Type B pancreatic cell (in vitro differentiated cells): ENCODE measurements around the gene RABL6. TPM values are rescaled to one million over a fixed set of nuclear protein-coding genes. Genes with fewer than 3 reads are reported as not detected.

Experiments used
- DNase-seq: peaks from one replicate; pipeline ENCODE4 v3.0.0; 2021; ENCODE audit warnings: mixed read lengths; ENCODE audit not compliant: unreplicated experiment; ENCODE audit errors: extremely low spot score
- H3K27ac Mint-ChIP-seq: 2 replicates; pipeline ENCODE4 v1.8.0; 2021; ENCODE audit warnings: mild to moderate bottlenecking, mixed read lengths
- H3K27me3 Mint-ChIP-seq: 2 replicates; pipeline ENCODE4 v1.8.0; 2021; ENCODE audit warnings: mixed read lengths
- H3K36me3 Mint-ChIP-seq: 2 replicates; pipeline ENCODE4 v1.8.0; 2021; ENCODE audit warnings: mixed read lengths
- H3K4me1 Mint-ChIP-seq: one replicate; pipeline ENCODE4 v1.8.0; 2021; ENCODE audit warnings: mixed read lengths; ENCODE audit not compliant: unreplicated experiment
- H3K4me3 Mint-ChIP-seq: 2 replicates; pipeline ENCODE4 v1.8.0; 2021; ENCODE audit warnings: mild to moderate bottlenecking, mixed read lengths
- H3K9me3 Mint-ChIP-seq: 2 replicates; pipeline ENCODE4 v1.8.0; 2021; ENCODE audit warnings: mixed read lengths
- total RNA-seq: library from RNA; stranded (reverse); gene quantifications from 2 replicates; pipeline ENCODE4 v1.2.1, GENCODE V29; 2021; ENCODE audit warnings: low replicate concordance
- TF ChIP-seq, protein P1 (sequence below): fragments of 200-600 bp; sonication (generic); conservative IDR thresholded peaks from 2 replicates; pipeline ENCODE4 v1.5.0; 2021; ENCODE audit warnings: antibody characterized with exemption, mild to moderate bottlenecking

Gene RABL6
- total RNA-seq, 1 donor from 2014 or later: 112 TPM

DNA sequence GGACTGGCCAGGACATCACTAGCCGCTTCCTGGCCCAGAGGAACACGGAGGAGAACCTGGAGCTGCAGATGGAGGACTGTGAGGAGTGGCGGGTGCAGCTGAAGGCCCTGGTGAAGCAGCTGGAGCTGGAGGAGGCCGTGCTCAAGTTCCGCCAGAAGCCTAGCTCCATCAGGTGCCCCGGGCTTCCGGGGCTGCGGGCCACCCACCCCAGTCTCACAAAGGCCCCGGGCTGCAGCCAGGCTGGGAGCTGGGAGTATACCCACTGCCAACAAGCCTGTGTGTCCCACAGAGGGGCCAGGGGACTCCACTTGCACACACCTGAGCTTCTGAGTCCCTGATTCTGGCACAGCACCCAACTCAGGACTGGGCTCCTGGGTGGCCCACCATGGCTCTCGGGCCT, 1.7 kb upstream of the RABL6 start:
- H3K4me3 Mint-ChIP-seq: peak overlapping the region; percentile 89
- H3K36me3 Mint-ChIP-seq: peaks cover 10% of the 10 kb centered on the region
- H3K9me3 Mint-ChIP-seq: no peaks in the 10 kb centered on the region
- no peak for DNase-seq
- TF ChIP-seq, protein P1, sequence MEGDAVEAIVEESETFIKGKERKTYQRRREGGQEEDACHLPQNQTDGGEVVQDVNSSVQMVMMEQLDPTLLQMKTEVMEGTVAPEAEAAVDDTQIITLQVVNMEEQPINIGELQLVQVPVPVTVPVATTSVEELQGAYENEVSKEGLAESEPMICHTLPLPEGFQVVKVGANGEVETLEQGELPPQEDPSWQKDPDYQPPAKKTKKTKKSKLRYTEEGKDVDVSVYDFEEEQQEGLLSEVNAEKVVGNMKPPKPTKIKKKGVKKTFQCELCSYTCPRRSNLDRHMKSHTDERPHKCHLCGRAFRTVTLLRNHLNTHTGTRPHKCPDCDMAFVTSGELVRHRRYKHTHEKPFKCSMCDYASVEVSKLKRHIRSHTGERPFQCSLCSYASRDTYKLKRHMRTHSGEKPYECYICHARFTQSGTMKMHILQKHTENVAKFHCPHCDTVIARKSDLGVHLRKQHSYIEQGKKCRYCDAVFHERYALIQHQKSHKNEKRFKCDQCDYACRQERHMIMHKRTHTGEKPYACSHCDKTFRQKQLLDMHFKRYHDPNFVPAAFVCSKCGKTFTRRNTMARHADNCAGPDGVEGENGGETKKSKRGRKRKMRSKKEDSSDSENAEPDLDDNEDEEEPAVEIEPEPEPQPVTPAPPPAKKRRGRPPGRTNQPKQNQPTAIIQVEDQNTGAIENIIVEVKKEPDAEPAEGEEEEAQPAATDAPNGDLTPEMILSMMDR: no peak
- peaks cover 5% of the 10 kb centered on the region for H3K27me3 Mint-ChIP-seq
- H3K4me1 Mint-ChIP-seq: peaks cover 10% of the 10 kb centered on the region
- H3K27ac Mint-ChIP-seq: no peak overlapping the region

DNA sequence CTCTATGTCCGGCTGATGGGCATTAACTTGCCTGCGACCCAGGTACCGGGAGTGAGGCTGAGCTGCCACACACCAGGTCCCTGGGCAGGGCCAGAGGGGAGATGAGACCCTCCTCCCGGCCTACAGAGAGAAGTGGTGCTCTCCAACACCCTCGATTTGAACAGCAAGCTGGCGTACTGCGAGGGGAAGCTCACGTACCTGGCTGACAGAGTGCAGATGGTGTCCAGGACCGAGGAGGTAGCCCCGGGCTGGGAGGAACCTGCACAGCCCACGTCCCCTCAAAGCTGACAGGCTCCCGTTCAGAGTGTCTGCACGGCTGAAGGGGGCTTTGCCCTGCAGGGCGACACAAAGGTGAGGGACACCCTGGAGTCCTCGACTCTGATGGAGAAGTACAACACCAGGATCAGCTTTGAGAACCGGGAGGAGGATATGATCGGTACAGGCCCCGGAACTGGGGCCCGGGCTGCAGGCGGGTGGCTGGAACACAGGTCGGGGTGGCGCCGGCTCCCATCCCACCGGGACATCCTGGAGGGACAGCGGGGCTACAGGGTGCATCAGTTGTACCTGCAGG, 1.0 kb upstream of the RABL6 start:
- Mint-ChIP-seq H3K27ac (peak overlapping the region; percentile 76), H3K4me3 (peak overlapping the region; percentile 89), H3K4me1 (peaks cover 11% of the 10 kb centered on the region), H3K27me3 (no peaks in the 10 kb centered on the region), H3K36me3 (peaks cover 11% of the 10 kb centered on the region), H3K9me3 (no peaks in the 10 kb centered on the region)
- no peak for DNase-seq
- TF ChIP-seq, protein P1: no peak

DNA sequence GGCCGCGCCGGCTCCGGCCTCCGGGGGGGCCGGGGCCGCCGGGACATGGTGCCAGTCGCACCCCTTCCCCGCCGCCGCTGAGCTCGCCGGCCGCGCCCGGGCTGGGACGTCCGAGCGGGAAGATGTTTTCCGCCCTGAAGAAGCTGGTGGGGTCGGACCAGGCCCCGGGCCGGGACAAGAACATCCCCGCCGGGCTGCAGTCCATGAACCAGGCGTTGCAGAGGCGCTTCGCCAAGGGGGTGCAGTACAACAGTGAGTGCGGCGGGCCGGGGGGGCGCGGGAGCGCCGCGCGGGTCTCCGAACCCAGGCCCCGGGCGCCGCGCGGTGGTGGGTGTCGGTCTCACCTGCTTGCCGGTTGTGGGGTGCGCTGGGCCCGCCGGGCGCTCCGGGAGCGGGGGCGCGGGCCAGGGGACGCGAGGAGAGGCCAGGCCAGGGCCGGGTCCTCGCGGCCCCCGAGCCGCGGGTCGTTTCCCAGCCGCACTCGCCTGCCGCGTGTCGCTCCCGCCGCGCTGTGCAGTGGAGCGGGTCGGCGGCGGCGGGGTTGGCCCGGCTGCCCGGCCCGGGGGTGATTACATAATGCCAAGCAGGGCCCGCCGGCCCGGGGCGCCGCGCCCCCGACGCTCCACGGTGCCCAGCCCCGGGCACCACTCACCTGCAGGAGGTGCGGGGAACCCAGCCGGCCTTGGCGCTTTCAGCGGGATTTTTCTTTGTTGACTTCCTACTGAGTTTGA, 492 bp downstream of the RABL6 start:
- Mint-ChIP-seq H3K9me3 (no peaks in the 10 kb centered on the region), H3K4me3 (peak overlapping the region; percentile 87), H3K27me3 (no peaks in the 10 kb centered on the region), H3K27ac (peak overlapping the region; percentile 84), H3K36me3 (peaks cover 11% of the 10 kb centered on the region), H3K4me1 (peaks cover 11% of the 10 kb centered on the region)
- peak; percentile 77 for DNase-seq
- TF ChIP-seq, protein P1: no peak

DNA sequence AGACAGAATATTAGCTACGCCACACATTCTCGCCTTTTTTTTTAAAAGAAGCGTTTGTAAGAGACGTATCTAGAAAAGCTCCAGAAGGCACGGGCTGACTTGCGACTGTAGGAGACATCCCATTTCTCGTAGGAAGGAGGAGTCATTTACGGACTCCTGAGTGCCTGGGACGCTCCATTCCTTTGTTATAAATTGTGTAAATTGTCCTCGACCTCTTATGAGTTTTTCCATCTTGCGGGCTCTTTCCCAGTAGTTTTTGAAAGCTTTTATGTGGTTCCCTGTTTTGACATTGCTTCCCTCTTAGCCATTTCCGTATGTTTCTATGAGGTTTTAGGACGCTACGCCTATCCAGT, 1.0 kb downstream of the RABL6 start:
- peak overlapping the region; percentile 84 for H3K27ac Mint-ChIP-seq
- peaks cover 12% of the 10 kb centered on the region for H3K36me3 Mint-ChIP-seq
- DNase-seq: no peak
- H3K4me3 Mint-ChIP-seq: peak overlapping the region; percentile 87
- H3K9me3 Mint-ChIP-seq: no peaks in the 10 kb centered on the region
- TF ChIP-seq, protein P1: no peak
- peaks cover 11% of the 10 kb centered on the region for H3K4me1 Mint-ChIP-seq
- H3K27me3 Mint-ChIP-seq: no peaks in the 10 kb centered on the region

DNA sequence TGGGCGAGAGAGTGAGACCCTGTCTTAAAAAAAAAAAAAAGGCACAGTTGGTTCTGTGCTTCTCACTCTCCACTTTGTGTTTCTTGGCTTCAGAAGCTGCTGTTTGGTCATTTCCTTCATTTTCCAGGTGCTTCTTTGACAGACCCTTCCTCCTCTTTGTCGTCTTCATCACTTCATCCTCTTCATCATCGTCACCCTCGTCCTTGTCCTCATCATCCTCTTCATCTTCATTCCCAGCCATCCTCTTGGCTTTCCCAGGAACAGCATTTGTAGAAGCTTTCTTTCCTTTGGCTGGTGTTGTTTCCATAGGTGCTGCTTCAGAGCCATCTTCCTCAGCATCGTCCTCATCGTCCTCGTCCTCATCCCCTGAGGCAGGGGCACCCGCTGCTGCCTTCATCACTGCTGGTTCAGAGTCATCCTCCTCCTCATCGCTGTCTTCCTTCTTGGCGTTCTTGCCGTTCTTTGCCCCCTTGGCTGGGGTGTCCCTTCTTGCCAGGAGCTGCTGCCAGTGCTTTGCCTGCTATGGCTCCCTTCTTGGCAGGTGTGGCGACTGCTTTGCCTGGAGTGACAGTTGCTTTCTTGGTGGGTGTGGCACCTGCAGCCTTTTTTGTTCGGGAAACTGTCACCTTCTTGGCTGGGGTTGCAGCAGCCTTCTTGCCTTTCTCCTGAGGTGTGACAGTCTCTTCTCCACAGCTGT, 7.1 kb downstream of the RABL6 start:
- no peaks in the 10 kb centered on the region for H3K9me3 Mint-ChIP-seq
- no peak overlapping the region for H3K4me3 Mint-ChIP-seq
- H3K27me3 Mint-ChIP-seq: no peaks in the 10 kb centered on the region
- no peak overlapping the region for H3K27ac Mint-ChIP-seq
- TF ChIP-seq, protein P1: no peak
- DNase-seq: no peak
- peaks cover 12% of the 10 kb centered on the region for H3K4me1 Mint-ChIP-seq
- peaks cover 25% of the 10 kb centered on the region for H3K36me3 Mint-ChIP-seq
